HG03520 (cell line): ENCODE data around the gene CCDC57.
"Not testable (repeated sequence)": the region's sequence is repeated elsewhere in the genome, so short reads cannot be mapped to it uniquely, and the experiment has no call there.

ENCODE experiments used
- ATAC-seq: cut with Tn5 transposase; IDR thresholded peaks from one replicate; pipeline ENCODE4 v1.9.1; 2021; ENCODE audit warnings: mild to moderate bottlenecking, moderate library complexity; ENCODE audit not compliant: unreplicated experiment

CCDC57 gene

DNA sequence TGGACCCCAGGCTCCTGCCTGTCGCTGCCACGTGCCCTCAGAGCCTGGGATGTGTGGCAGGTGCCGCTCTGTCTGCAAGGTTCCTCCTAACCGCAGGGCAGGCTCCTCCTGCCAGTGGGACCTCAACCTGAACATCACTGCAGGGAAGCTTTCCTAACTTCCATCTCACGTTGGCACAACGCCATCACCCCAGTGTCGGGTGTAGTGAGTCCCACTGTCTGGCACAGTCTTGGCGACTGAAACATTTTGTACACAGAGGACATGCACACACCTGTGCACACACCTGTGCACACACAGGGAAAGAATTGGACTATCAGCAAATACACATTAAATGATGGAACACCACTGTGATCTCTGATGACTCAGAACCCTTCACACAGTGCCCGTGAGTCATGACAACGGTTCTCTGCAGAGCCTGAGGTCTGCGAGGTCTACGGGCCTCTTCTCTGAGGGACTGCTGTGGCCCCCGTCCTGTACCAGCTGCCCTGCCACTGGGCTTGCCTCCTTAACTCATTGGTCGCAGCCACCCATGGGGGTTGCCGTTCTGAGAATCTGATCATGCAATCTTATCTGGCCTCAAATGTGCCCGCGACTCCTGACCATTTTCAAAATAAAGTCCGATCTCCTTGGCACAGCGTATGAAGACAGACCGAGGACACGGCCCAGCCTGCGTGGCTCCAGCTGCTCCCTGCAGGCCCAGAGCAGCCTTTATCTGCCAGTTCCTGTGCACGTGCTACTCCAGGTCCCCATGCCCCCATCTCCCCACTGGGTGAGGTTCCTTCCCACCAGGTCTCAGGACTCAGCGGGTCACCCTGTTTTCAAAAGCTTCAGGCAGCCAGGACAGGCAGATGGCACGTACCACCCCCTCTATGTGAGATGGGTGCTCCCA lies 7.6 kb downstream of the CCDC57 start:
- ATAC-seq = no peak

GRCh38 chr17:82203920-82204319 lies 8.7 kb downstream of the CCDC57 start:
- no peak for ATAC-seq

- ATAC-seq = no peak
Observed at GRCh38 chr17:82202981-82203380, 9.7 kb downstream of the CCDC57 start.

DNA sequence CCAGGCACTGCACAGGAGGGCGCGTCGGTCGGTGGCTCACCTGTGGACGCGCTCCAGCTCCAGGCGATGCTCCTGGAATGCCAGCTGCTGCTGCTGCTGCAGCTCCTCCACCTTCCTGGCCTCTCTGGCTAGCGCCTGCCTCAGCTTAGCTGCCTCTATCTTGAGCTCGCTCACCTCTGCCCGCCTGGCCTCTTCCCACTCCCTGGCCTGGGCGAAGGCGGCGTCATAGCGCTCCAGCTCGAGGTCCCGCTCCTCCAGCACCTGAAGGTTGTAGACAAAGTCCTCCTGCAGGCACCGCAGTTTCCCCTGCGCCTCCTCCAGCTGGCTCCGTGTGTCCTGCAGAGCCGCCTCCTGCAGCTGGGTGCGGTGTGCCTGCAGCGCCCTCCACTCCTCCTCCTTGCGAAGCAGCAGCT lies 11.1 kb downstream of the CCDC57 start:
- ATAC-seq = no peak

DNA sequence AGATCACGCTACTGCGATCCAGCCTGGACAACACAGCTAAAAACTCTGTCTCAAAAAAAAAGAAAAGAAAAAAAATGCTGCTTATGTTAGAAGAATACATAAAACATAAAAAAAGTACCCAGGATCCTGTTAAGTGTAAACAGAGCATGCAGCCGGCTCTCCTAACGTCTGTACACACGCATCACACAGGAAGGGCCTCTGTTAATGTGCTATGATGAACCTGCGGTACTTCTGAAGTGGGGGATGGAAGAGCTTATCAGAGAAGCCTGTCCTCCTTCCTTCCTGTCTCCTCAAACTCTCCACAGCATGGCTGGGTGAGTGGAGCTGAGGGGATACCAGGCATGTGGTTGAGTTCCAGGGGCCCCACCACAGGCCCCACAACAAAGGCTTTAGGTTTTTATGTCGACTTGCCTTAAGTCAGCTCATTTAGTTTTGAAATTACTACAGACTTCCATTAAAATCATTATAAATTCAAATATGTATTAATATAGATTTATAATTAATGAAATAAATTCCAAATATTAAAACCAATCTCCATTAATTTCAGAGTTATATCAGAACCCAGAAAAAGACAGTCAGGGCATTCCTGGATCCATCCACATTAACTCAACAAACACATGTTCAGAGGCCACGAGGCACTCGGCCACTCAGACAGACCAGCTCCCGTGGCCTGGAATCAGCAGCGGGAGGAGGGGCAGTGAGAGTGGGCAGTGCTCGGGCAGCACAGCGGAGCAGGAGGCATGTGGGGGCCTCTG lies 11.7 kb downstream of the CCDC57 start:
- no peak for ATAC-seq

DNA sequence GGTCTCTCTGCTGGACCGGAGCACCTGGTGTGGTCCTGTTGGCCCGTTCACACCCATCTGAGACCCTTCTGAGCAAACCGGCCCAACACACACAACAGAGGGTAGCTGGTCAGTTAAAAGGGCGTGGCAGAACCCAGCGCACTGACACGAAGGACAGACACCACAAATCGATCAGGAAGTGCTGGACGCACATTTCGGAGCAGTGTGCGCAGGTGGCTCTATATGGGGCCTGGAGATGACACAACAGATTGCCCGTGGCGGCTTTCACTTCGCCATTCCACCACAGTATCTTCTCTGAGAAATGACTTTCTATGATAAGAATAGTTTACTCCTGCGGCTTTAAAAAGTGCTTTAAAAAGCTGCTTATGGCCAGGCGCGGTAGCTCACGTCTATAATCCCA lies 12.5 kb downstream of the CCDC57 start:
- no peak for ATAC-seq

GRCh38 chr17:82199496-82199895 lies 13.1 kb downstream of the CCDC57 start:
- no peak for ATAC-seq

GRCh38 chr17:82198092-82198491 lies 14.6 kb downstream of the CCDC57 start:
- ATAC-seq = no peak

DNA sequence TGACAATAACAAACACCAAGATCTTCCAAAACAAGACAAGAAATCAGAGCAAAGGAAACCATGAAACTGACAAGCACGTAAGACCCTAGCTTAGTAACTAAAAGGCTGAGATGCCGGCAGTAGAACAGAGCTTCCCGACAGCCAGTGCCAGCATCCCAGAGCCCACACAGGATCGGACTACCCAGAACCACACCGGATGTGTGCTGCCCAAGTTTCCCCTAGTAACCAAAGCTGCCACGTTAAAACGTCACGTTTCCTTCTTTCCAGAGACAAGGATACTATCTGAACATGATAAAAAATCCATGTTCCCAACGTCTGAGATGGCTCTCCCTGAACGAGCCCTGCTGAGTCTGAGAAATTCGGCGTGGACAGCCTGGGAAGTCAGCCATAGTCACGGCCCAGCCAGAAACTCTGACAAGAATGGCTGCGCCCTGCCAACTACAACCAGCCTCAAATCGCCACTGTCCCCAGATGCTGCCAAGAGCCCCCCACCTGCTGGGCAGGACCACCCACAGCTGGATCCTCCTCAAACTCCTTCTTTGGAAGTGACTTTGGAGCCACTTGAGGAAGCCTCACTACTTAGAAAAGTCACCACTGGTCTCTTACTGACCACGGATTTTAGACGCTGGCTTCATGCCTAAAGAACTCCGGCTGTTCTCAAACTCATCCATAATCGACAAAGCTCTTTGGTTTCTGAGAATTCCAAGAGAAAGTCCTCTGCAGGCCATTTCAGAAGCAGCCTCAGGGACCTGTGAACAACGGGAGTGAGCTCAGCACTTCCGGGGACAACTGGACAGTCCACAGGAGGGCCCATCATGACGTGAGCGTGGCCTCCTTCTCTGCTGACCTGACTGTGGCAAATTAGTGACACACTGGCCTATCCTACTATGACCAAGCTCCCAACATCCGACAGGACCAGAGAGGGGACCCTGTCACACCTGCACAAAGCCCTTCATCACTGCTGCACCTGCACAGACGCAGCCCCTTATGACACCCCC lies 16.7 kb downstream of the CCDC57 start:
- ATAC-seq = no peak

- no peak for ATAC-seq
Observed at GRCh38 chr17:82194765-82195164, 17.9 kb downstream of the CCDC57 start.

GRCh38 chr17:82193520-82194220 lies 19.0 kb downstream of the CCDC57 start:
- ATAC-seq = no peak

- not testable (repeated sequence) for ATAC-seq
Observed at GRCh38 chr17:82193050-82193449, 19.6 kb downstream of the CCDC57 start.

- ATAC-seq = no peak
Observed at GRCh38 chr17:82188001-82188961, 24.4 kb downstream of the CCDC57 start.

- ATAC-seq = no peak
Observed at GRCh38 chr17:82187500-82187899, 25.1 kb downstream of the CCDC57 start.

- ATAC-seq = no peak
Observed at GRCh38 chr17:82186221-82186620, 26.4 kb downstream of the CCDC57 start.

DNA sequence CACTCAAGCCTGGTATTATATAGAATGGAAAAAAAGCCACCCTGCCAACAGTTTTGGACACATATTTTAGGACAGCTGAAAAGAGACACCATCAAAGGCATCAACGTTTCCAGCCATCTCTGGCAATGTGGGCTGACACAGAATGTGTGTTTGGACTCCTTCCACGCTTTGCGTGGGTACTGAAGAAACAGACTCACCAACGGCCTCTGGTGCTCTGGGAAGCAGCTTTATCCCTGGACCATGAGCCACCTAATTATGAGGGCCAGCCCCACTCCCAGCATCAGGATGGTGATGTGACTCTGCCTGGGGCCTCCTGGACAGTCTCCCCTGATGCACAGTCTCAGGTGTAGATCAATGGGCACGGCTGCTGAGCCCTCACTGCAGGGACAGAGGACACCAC lies 27.9 kb downstream of the CCDC57 start:
- no peak for ATAC-seq

GRCh38 chr17:82180776-82181528 lies 31.7 kb downstream of the CCDC57 start:
- no peak for ATAC-seq

- no peak for ATAC-seq
Observed at GRCh38 chr17:82179946-82180475, 32.6 kb downstream of the CCDC57 start.
